Mammary epithelial cell (primary cell): Measurements from ENCODE around the gene UPP1.

Experiments
- CTCF ChIP-seq, 2 donors: IDR thresholded peaks in 1 of 2; conservative IDR thresholded peaks in 1 of 2; 2 replicates each; pipeline ENCODE4 v1.5.1; 2011 to 2012; ENCODE audit warnings: inconsistent platforms in 2 of 2, low read length in 2 of 2, mild to moderate bottlenecking in 2 of 2, control low read depth in 1 of 2, low read depth in 1 of 2; ENCODE audit not compliant: insufficient read depth in 1 of 2; ENCODE audit errors: extremely low read depth in 1 of 2
- EZH2 ChIP-seq: IDR thresholded peaks from 2 replicates; pipeline ENCODE4 v1.6.1; 2012; ENCODE audit warnings: low read length, inconsistent platforms, borderline replicate concordance

- no peak for TF ChIP-seq CTCF (conservative IDR thresholded peaks at IDR 0.05 in 1 of 2, IDR thresholded peaks at IDR 0.05 in 1 of 2; ENCODE audit: extremely low read depth in 1 of 2, insufficient read depth in 1 of 2, low read depth in 1 of 2, low read length in 2 of 2)
- no peak for TF ChIP-seq EZH2
These were observed 29.0 kb downstream of the UPP1 start for GRCh38 chr7:48118041-48118440.
